NCI-H2081 treated with DMSO at 0.1 percent for 48 hours (cell line): Measurements from ENCODE around the gene SDC4.

Experiments
- DNase-seq: peaks from one replicate; lab custom pipeline; 2025; lab: John Stamatoyannopoulos, UW

The SDC4 gene

DNA sequence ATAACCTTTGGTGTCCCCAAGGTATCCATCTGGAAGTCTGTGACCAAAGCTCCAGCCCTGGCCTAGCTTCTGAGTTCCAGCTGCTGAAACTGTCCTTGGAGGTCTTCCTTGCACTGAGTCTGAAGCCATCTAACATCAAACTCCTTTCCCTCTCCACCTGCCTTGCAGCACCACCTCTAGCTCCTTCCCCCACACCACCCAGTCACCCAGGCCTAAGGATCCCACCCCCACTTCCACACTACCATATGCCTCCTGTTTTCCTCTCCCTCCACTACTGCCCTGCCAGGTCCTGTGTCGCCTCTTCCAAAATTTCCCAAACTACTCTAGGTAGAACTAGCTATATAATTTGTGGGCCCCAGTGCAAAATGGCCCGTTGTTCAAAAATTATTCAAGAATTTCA lies 29.3 kb downstream of the SDC4 start:
- DNase-seq = no peak

DNA sequence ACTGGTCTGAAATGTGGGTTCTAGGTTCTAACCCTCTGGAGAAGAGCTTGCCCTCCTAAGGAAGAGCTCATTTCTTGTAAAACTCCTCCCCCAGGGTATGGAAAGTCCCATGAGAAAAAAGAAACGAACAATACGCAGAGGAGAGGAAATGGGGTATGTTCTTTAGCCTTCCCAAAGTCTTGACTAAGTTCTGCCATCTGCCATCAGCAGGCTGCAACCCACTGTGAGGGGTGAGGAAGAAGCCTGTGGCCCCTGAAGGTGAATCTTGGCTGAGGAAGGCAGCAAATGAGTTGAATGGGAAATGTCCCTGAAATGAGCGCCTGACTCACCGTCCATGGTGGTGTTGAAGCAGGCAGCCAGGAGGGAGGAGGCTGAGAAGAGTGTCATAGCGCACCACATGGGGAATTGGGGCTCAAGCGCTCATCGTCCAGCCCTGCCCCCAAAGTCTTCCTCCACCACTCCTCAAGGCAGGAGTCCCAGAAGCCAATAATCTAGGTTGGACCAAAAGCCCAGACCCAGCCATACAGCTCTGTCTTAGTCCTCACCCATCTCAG lies 29.8 kb downstream of the SDC4 start:
- no peak for DNase-seq

DNA sequence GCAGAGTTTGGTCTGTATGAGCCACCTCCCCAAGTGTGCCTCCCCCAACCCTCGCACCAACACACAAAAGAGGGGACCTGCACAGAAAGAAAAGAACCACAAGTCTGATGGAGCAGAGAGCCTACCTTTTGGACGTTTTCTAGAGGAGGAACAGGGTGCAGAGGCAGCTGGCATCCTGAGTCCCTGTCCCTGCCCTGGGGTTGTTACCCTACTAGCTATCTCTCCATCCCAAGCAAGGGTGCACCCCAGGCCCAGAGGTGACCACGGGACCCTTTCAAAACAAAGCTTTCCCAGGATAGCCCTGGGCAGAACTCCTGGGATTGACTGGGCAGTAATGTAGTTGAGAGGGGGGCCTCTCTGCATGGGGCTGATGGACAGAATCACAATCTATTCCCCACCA lies 30.4 kb downstream of the SDC4 start:
- DNase-seq = no peak

DNA sequence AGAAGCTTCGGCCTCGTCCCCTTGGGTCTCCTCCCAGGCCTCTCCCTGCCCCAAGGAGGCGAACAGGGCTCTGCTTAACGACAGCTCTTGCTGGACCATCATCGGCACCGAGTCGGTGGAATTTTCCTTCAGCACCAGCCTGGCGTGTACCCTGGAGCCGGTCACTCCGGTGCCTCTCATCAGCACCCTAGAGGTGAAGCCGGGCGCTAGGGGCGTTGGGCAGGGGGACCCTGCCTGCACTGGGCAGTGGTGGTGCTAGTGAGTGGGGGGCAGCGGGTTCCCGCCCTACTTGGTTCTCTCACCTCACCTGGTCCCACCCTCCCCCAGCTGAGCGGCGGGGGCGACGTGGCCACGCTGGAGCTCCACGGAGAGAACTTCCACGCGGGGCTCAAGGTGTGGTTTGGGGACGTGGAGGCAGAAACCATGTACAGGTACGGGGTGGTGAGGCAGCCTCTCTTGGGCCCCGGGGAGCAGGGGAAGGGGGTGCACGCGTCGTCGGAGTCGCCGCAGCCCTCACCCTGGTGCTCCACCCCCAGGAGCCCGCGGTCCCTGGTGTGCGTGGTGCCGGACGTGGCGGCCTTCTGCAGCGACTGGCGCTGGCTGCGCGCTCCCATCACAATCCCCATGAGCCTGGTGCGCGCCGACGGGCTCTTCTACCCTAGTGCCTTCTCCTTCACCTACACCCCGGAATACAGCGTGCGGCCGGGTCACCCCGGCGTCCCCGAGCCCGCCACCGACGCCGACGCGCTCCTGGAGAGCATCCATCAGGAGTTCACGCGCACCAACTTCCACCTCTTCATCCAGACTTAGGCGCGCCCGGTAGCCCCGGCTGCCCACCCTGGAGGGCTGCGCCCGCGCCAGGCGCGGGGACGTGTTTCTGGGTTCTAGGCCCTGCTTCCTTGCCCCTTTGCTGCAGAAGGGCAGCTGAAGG lies 31.8 kb downstream of the SDC4 start:
- DNase-seq = no peak

DNA sequence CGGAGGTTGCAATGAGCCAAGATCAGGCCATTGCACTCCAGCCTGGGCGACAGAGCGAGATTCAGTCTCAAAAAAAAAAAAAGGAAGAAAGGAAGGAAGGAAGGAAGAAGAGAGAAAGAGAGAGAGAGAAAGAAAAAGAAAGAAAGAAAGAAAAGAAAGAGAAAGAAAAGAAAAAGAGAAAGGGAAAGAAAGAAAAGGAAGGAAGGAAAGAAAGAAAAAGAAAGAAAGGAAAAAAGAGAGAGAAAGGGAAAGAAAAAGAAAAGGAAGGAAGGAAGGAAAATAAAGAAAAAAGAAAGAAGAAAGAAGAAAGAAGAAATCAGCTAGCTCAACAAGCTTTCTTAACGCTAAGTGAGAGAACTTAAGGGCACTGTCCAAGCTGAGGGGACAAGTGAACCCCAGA lies 32.6 kb downstream of the SDC4 start:
- no peak for DNase-seq

DNA sequence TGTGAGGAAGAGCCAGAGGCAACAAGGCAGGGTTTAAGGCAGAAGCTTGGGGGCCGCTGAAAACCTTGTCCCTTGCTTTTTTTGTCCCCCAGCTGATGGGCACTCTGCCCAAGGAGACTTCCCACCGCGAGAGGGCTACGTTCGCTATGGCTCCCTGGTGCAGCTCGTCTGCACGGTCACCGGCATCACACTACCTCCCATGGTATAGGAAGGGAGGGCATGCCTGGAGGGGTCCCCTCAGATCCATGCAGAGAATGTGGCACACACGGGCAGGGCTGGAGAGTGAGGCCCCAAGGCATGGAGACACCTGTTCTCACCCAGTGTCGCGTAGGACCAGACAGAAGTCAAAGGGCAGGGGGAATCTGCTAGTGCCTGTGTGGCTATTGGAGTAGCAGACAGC lies 34.3 kb downstream of the SDC4 start:
- no peak for DNase-seq

DNA sequence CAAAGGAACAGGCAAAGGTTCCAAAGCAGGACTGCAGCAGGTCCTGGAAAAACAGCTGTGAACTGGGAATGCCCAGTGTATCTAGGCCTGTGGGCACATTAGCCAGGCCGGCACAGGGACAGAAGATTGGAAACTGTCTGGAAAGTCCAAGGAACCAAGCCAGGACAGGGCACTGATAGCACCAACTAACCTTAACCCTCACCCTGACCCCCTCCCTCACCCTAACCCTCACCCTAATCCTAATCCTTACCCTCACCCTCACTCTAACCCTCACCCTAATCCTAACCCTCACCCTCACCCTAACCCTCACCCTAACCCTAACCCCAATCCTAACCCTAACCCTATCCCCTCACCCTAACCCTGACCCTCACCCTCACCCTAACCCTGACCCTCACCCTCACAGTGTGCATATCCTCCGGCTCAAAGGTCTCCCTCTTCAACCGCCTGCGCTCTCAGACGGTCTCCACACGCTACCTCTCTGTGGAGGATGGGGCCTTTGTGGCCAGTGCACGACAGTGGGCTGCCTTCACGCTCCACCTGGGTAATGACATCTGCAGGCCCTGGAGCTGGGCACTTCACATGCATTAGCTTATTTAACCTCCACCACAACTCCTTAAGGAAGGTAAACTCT lies 35.0 kb downstream of the SDC4 start:
- DNase-seq = no peak

DNA sequence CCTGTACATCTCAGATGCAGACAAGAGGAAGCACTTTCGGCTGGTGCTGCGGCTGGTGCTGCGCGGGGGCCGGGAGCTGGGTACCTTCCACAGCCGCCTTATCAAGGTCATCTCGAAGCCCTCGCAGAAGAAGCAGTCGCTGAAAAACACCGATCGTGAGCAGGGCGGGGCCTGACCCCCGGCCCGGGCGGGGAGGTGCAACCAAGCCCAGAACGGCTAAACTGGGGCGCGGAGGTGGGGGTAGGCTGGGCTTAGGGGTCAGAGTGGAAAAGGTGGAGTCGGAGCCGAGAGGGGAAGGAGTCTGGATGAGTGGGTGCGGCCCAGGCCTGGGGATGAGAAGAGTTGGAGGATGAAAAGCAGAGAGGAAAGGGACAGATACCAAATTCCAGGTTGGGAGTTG lies 36.0 kb downstream of the SDC4 start:
- no peak for DNase-seq

DNA sequence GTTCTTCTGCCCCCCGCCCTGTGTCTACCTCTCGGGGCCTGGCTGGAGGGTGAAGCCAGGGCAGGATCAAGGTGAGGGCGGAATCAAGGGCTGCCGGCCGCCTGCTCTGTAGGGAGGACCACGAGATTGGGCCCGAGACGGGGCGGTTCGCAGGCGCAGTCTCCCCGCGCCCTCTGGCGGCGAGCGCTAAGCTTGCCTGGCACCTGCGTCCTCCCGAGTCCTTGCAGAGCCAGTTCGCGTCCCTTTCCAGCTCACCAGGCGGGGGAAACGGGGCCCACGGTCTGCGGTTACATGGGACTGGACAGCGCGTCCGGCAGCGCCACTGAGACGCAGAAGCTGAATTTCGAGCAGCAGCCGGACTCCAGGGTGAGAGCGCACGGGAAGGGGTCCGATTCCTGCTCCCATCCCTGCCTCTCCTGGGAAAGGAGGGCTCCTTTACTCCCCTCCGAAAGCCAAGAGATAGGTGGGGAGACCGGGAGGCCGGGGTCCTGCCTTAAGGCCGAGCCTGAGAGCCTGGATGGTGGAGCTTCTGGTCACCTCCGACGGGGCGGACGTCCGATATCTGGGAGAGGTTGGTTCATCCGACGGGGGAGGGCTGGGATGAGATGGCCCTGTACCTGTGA lies 36.5 kb downstream of the SDC4 start:
- DNase-seq = no peak

DNA sequence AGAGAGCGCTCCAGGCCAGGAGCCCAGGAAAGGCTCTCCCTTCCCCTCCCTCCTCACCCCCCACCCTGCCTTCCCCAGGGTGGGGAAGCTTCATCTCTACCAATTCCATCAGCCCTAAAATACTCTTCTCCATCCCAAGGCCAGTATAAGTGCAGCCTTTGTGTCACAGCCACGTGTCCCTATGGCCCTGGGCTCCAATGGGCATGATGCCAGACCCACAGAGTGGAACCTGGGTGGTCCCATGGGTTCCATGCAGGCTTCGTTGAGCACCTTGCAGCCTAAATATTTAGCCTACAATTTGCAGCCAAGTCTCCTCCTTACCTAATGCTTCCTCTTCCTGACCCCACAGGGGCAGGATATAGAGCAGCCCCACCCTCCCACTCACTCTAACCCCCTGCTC lies 39.1 kb downstream of the SDC4 start:
- no peak for DNase-seq

DNA sequence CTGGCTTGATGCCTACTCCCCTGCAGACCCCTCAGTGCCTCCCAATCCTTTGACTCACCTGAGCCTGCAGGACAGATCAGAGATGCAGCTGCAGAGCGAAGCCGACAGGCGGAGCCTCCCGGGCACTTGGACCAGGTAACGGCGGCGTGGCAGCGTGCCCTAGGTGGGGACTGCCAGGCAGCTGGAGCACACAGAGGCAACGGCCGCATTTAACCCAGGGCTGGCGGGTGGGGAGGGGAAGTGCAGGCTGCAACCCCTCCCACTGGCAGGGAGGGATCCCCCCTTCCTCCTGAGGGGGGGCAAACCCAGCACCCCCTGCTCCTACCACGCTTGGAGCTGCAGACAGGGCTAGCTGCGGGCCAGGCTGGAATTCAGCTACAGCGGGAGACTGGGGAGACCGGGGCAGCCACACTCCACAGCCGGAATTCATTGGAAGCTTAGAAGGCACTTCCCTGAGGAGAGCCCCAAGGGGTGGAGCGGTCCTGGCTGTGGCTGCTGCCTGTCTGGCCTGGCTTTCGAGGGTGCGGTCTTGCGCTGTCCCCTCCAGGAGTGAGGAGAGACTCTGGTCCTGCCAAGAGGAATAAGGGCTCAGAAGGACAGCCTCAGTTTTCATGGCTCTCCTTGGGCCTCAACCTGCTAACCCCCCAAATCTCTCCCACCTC lies 40.0 kb downstream of the SDC4 start, which contains the start of gene MATN4:
Gene MATN4 (minus strand): TSS at position 183 of the 662 bp plus-strand sequence. CDS start 2,717 bp downstream, outside the sequence.
- no peak for DNase-seq

DNA sequence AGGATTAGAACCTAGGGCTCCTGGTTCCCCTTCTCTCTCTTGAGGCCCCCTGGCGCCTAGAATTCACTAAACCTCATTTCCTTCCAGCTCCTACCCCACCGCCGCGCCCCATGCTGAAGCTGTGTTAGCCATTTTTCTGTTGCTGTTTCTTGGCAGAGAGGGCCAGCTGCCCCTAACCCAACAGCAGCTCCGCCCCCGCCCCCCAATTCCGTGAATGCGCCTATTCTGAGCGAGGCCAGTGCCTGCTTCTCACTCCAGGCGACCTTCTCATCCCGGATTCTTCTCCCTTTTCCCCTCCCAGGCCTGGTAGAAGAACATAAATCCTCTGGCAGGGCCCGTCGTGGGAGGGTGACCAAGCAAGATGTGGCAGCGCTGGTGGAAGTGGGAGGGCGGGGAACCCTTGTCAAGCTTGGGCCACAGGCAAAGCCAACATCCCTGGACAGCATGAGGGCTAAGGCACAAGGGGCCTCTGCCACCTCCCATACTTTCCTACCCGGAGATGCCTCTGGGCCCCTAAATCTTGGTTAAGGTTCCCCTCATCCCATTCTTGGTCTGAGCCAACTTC lies 41.1 kb downstream of the SDC4 start:
- DNase-seq = no peak

DNA sequence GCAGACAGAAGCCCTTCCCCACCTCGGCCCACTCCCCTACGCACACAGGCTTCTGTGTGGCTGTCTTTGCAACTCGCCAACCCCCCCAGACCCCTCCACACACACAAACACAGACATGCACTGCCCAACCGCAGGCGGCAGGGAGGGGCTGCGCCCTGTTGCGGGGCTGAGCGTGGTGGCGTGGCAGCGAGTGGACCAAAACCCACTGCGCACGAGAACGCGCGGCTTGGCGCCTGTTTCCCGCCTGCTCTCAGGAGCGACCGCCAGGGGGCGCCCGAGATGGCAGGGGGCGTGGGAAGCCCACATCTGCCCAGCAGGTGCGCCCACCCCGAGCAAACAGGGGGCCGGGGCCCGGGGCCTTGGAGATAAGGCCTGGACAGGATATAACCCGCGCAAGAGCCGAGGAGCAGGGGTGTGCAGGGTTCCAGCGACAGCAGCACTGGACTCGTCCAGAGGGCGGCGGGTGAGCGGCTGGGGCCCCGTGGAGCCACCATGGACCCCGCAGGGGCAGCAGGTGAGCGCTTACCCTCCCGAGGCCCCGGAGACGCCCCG lies 41.7 kb downstream of the SDC4 start, which contains the start of gene RBPJL:
Gene RBPJL (plus strand): TSS at position 410 of the 552 bp plus-strand sequence. CDS start 83 bp downstream, at position 493.
- no peak for DNase-seq

DNA sequence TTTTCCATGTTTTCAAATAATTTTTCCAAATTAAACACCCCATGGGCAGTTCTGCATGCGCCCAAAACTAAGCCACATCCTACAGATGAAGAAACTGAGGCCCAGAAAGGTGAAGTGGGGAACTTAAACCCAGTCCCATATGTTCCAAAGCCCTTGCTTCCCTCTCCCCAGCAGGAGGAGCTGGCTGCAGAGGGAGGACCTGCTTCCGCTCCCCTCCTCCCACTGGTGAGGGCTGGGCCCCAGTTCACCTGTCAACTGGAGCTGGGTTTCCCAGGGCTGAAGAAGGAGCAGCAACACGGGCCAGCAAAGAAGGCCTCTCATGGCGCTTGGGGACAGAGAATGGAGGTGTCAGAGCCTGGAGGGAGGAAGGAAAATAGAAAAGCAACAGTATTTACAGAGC lies 43.0 kb downstream of the SDC4 start:
- no peak for DNase-seq

DNA sequence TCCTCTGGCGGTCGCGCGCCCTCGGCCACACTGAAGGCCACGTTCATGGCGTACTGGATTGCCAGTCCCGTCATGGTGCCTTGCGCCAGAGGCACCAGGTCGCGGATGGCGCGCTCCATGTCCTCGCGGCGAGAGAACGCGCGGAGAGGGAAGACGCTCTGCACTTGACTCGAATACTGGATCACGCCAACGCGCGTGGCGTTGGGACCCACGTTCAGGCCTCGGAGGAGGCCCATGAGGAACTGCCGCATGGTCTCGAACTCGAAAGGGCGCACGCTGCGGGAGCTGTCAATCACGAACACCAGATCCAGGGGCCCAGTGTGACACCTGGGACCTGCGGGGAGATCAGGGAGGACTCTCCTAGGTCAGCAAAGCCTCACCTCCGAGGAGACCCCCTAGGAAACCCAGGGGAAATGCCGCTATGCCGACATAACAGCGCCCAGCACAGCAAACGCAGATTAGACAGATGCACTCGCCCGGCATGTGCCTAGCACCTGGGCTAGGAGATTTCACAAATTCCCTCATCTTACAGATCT lies 43.7 kb downstream of the SDC4 start:
- no peak for DNase-seq

DNA sequence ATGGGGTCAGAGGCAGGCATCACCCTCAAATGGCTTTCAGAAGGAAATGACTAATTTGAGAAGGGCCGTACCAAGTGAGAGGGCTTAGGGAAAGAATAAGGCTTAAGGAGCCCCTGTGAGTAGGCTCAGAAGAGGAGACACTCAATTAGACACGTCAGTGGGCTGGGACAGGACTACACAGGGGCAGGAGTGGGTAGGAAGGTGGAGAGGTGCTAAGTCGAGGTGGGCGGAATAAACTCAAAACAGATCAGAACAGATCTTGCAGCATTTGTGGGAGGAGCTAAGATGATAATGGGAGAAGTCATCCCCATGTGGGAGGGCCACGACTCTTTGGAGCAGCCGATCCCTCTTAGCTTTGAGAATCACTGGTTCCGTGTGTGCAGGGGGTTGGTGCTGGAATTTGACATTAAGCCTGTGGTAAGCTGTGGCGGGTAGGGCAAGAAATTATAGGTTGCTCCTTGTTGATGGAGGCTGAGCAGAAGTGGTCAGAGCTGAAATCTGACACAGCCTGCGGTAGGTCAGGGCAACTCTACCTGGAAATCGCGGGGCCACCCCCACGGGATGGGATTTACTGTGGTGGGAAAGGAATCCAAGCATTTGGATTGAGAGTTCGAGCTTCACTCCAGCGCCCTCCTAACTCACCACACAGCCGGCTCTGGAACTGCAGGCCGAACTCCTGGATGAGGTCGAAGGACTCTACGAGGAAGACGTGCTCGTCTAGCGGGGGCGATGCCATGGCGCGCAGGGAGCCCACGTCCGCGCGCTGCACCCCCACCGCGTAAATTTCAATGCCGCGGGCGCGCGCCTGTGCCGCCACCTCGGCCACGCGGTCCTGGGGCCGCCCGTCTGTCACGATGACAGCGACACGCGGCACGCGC lies 44.4 kb downstream of the SDC4 start:
- DNase-seq = no peak

DNA sequence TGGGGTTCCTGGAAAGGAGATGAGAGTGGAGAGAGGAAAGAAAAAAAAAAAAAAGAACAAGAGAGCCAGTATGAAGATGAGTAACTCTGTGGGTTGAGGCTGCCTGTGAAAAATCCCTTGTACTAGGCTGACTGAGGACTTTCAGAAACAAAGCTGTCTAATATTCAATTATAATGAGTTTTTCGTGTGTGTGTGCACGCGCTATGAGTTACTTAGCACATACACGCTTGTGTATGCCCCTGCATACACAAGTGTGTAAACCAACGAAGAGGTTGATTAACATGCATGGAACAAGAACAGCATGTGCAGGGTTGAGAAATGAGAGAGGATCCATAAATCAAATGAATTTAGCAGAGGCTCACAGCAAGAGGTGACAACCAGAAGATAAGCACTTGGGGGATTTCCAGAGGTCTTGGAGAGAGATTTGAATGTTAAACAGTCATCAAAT lies 46.4 kb downstream of the SDC4 start:
- DNase-seq = no peak

DNA sequence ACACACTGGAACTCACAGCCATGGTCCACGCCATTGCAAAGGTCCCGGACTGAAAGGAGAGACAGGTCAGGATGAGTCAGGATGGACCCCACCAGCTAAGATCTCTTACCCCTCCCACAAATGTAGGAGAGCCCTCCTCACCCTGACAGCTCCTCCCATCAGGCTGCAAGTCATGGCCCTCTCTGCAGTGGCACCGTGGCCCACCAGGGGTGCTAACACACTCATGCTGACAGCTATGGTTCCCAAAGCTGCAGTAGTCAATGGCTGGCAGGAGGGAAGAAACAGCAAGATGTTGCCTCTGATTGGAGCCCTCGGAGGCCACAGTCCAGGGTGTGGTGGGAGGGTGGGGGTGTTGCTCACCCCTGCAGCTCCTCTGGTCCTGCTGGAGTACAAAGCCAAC lies 47.3 kb downstream of the SDC4 start:
- DNase-seq = no peak

DNA sequence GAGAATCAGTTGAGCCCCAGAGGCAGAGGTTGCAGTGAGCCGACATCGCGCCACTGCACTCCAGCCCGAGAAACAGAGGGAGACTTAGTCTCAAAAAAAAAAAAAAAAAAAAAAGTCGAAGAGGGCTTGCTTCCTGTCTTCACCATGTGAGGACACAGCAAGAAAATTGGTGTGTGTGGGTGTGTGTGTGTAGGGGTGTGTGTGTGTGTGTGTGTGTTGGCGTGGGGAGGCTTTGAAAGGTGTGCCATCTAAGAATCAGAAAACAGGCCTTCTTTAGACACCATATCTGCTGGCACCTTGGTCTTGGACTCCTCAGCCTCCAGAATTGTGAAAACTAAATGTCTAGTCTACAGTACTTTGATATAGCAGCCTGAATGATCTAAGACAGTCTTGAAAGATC lies 48.4 kb downstream of the SDC4 start:
- DNase-seq = no peak
